NT2/D1 (cell line): ENCODE results near the gene NDUFAF7.

Experiments
- SUZ12 ChIP-seq: IDR thresholded peaks from 2 replicates; pipeline ENCODE4 v1.6.1; 2011; ENCODE audit not compliant: insufficient read length, insufficient read depth; ENCODE audit errors: extremely low read depth
- YY1 ChIP-seq: IDR thresholded peaks from 2 replicates; pipeline ENCODE4 v1.6.1; 2011; ENCODE audit not compliant: insufficient read length, insufficient read depth

GRCh38 chr2:37263839-37264238, 32.4 kb downstream of the NDUFAF7 start:
- TF ChIP-seq SUZ12 = no peak
- TF ChIP-seq YY1 = no peak
